Gastroesophageal sphincter (tissue), 4 donors: Measurements from ENCODE around the gene IPO13. TPM values are rescaled to one million over a fixed set of nuclear protein-coding genes. Genes with fewer than 3 reads are reported as not detected.

Experiments used
- ATAC-seq: fragments of 150-250 bp; one replicate; pipeline ENCODE4 v1.9.1; 2016; ENCODE audit warnings: mild to moderate bottlenecking, moderate library complexity
- H3K27ac ChIP-seq, 4 donors: fragments of 200-600 bp; sonication (generic) in 3 of 4; 1 replicate in 3 of 4; 2 replicates in 1 of 4; pipeline ENCODE4 v1.5.1; 2016 to 2019
- H3K27me3 ChIP-seq: fragments of 200-600 bp; sonication (generic); one replicate; pipeline ENCODE4 v1.5.1; 2019
- H3K36me3 ChIP-seq, 2 donors: fragments of 200-600 bp; sonication (generic); one replicate each; pipeline ENCODE4 v1.5.1; 2019; ENCODE audit warnings: control low read depth in 1 of 2
- H3K4me1 ChIP-seq, 3 donors: fragments of 200-600 bp; sonication (generic); 1 replicate in 2 of 3; 2 replicates in 1 of 3; pipeline ENCODE4 v1.5.1; 2016 to 2019; ENCODE audit warnings: control low read depth in 2 of 3
- H3K4me3 ChIP-seq, 2 donors: fragments of 200-600 bp; sonication (generic); one replicate each; pipeline ENCODE4 v1.5.1; 2019; ENCODE audit warnings: mild to moderate bottlenecking in 1 of 2, moderate library complexity in 1 of 2
- H3K9me3 ChIP-seq, 3 donors: fragments of 200-600 bp; sonication (generic); one replicate each; pipeline ENCODE4 v1.5.1; 2017 to 2019; ENCODE audit warnings: control low read depth in 2 of 3
- CTCF ChIP-seq, 4 experiments: fragments of 200-600 bp in 2 of 4; fragments of 450-650 bp in 2 of 4; sonication (generic) in 1 of 4; IDR thresholded peaks; one replicate each; pipeline ENCODE4 v1.5.1; 2017 to 2019; ENCODE audit warnings: antibody characterized with exemption in 4 of 4, mild to moderate bottlenecking in 2 of 4, moderate library complexity in 2 of 4
- EP300 ChIP-seq: sonication (generic); formaldehyde crosslinking; IDR thresholded peaks from one replicate; pipeline ENCODE4 v1.6.1; 2017; ENCODE audit warnings: antibody characterized with exemption, mild to moderate bottlenecking
- POLR2A ChIP-seq, 2 donors: fragments of 450-650 bp; IDR thresholded peaks; one replicate each; pipeline ENCODE4 v1.6.1; 2017; ENCODE audit warnings: antibody characterized with exemption in 2 of 2, mild to moderate bottlenecking in 2 of 2, moderate library complexity in 1 of 2
- POLR2AphosphoS5 ChIP-seq: sonication (generic); formaldehyde crosslinking; IDR thresholded peaks from one replicate; pipeline ENCODE4 v1.6.1; 2017; ENCODE audit warnings: antibody characterized with exemption
- WGBS, 2 donors: methylation state at CpG; one replicate each; pipeline ENCODE4 v1.1.5; 2018; ENCODE audit warnings: low coverage in 1 of 2; 5-methylcytosine and 5-hydroxymethylcytosine counted together
- total RNA-seq, 4 donors: library from RNA; depleted of rRNA; stranded (reverse); fragments of >200 nt; gene quantifications; one replicate each; pipeline ENCODE4 v1.1.0, GENCODE V29; 2016

Gene IPO13
- total RNA-seq, 4 donors from 2014 or later = 21.8 to 44.5 (median 24.2) TPM

GRCh38 chr1:43997295-43997999, 50.7 kb downstream of the IPO13 start:
- Histone ChIP-seq H3K4me3 (no peak overlapping the region), H3K4me1 (peaks cover 0 to 15% (median 0%) of the 10 kb centered on the region in 3 donors), H3K9me3 (no peaks in the 10 kb centered on the region), H3K27ac (no peak overlapping the region), H3K27me3 (no peaks in the 10 kb centered on the region), H3K36me3 (peaks cover 0 to 32% of the 10 kb centered on the region in 2 donors)
- no peak for ATAC-seq
- no peak for TF ChIP-seq CTCF (IDR thresholded peaks at IDR 0.05)
- no peak for TF ChIP-seq EP300
- no peak for TF ChIP-seq POLR2AphosphoS5
- no peak for TF ChIP-seq POLR2A (IDR thresholded peaks at IDR 0.05)
- no CpG with 5 or more reads among the region's 22 CpGs for WGBS, 2 donors

DNA sequence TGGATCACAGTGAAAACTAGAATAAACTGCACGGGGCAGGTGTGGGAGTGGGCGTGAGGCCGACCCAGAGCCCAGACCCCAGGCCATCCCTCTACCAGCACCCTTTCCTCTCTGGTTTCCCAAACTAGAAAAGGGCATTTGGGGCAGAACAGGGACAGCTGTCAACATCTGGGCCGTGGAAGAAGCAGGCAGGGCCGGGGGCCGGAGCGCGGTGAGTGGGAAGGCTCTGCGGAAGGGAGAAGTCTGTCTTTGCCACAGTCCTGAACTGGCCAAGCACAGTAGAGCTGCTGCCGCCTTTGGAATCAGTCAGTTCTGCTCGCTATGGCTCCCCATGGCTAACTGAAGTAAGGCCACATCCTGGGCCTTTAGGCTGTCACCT, 51.2 kb downstream of the IPO13 start:
- Histone ChIP-seq H3K9me3 (no peaks in the 10 kb centered on the region), H3K27me3 (no peaks in the 10 kb centered on the region), H3K27ac (no peak overlapping the region), H3K4me3 (no peak overlapping the region), H3K4me1 (peaks cover 0 to 11% (median 0%) of the 10 kb centered on the region in 3 donors), H3K36me3 (peaks cover 0 to 33% of the 10 kb centered on the region in 2 donors)
- ATAC-seq = no peak
- 90% methylated on average over 5 of the region's 11 CpGs; no CpG with 5 or more reads in 1 of the 2 donors for WGBS, 2 donors
- TF ChIP-seq POLR2AphosphoS5 = no peak
- no peak for TF ChIP-seq POLR2A (IDR thresholded peaks at IDR 0.05)
- TF ChIP-seq EP300 = no peak
- no peak for TF ChIP-seq CTCF (IDR thresholded peaks at IDR 0.05)

DNA sequence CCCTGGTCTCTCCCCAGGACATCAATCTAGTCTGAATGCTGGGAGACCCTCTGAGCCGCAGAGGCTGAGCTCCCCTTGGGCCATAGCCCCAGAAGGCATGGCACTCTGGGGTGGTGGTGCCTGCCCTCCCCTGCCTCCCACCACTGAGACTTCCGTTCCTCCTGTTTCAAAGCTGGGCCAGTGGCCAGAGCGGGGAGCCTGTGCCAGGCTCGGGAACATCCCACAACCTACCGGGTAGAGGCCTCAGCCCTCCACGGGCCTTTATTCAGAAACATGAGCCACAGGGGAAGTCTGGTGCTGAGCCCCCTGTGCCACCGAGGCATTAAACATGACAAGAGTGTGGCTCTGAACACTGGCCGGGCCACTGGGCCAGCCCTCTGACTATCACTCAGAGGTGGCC, 52.7 kb downstream of the IPO13 start:
- Histone ChIP-seq H3K27me3 (no peaks in the 10 kb centered on the region), H3K36me3 (peaks cover 0 to 33% of the 10 kb centered on the region in 2 donors), H3K9me3 (no peaks in the 10 kb centered on the region), H3K4me3 (no peak overlapping the region), H3K27ac (no peak overlapping the region), H3K4me1 (peaks cover 0 to 11% (median 0%) of the 10 kb centered on the region in 3 donors)
- TF ChIP-seq POLR2A (IDR thresholded peaks at IDR 0.05) (no peak), EP300 (no peak), CTCF (IDR thresholded peaks at IDR 0.05) (no peak), POLR2AphosphoS5 (no peak)
- no peak for ATAC-seq
- WGBS, 2 donors = no CpG with 5 or more reads among the region's 8 CpGs

GRCh38 chr1:44000122-44000665, 53.4 kb downstream of the IPO13 start:
- no peak for TF ChIP-seq EP300
- TF ChIP-seq POLR2A (IDR thresholded peaks at IDR 0.05) = no peak
- no peak for TF ChIP-seq CTCF (IDR thresholded peaks at IDR 0.05)
- TF ChIP-seq POLR2AphosphoS5 = no peak
- Histone ChIP-seq H3K36me3 (peaks cover 0 to 33% of the 10 kb centered on the region in 2 donors), H3K9me3 (no peaks in the 10 kb centered on the region), H3K27ac (no peak overlapping the region), H3K4me3 (no peak overlapping the region), H3K4me1 (peaks cover 0 to 11% (median 0%) of the 10 kb centered on the region in 3 donors), H3K27me3 (no peaks in the 10 kb centered on the region)
- WGBS, 2 donors = no CpG with 5 or more reads among the region's 8 CpGs
- no peak for ATAC-seq

DNA sequence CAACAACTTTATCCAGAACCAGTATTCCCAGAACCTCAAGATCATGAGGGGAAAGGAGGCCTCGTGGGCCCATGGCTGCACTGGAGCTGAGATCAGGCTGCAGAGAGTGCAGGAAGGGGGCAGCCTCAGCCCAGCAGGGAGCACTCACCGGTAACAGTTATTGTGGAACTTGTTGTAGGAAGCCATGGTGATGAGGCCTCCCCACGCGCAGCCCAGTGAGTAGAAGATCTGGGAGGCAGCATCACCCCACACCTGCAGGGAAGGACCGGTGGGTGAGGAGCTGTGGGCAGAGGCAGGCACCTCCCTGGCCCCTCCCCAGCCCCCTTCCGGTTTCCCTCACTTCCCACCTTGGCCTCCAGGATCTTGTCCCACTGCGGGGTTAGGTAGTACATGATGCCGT, 55.4 kb downstream of the IPO13 start:
- Histone ChIP-seq H3K4me3 (no peak overlapping the region), H3K27me3 (no peaks in the 10 kb centered on the region), H3K9me3 (no peaks in the 10 kb centered on the region), H3K36me3 (peaks cover 0 to 33% of the 10 kb centered on the region in 2 donors), H3K27ac (no peak overlapping the region), H3K4me1 (peaks cover 0 to 9% (median 4%) of the 10 kb centered on the region in 3 donors)
- WGBS, 2 donors = 40 to 80% methylated on average over 1 to 8 of the region's 8 CpGs
- ATAC-seq = no peak
- TF ChIP-seq EP300 = no peak
- no peak for TF ChIP-seq POLR2A (IDR thresholded peaks at IDR 0.05)
- TF ChIP-seq CTCF (IDR thresholded peaks at IDR 0.05) = no peak
- no peak for TF ChIP-seq POLR2AphosphoS5
